A549 (cell line): ENCODE results near the gene ARID3A. TPM values are rescaled to one million over a fixed set of nuclear protein-coding genes. Genes with fewer than 3 reads are reported as not detected.
"Not testable (repeated sequence)": the region's sequence is repeated elsewhere in the genome, so short reads cannot be mapped to it uniquely, and the experiment has no call there.

Experiments
- ATAC-seq, 2 experiments: fragments of 200-7000 bp in 1 of 2; fragments of >200 bp in 1 of 2; cut with Nextera tagmentation in 1 of 2; cut with Tn5 transposase in 1 of 2; 3 replicates each; pipeline versions ENCODE4 v1.8.0 to v1.9.1; 2018 to 2020; ENCODE audit warnings: mild to moderate bottlenecking in 1 of 2, moderate library complexity in 1 of 2
- CTCF ChIA-PET: fragments of 300-600 bp; sonication (Branson Sonifier 250); formaldehyde crosslinking; extraction: SDS; loops from one replicate; lab custom pipeline; 2021; ENCODE audit warnings: antibody characterized with exemption, inconsistent platforms; lab: Yijun Ruan, JAX
- POLR2A ChIA-PET: fragments of 350-600 bp; formaldehyde crosslinking; extraction: SDS; loops from one replicate; lab custom pipeline; 2021; ENCODE audit warnings: antibody characterized with exemption, inconsistent platforms; lab: Yijun Ruan, JAX
- DNase-seq, 2 experiments: peaks; one replicate each; pipeline versions ENCODE4 v3.0.0 to v3.0.0-alpha.2; 2011 to 2016; ENCODE audit warnings: low read depth in 1 of 2, low spot score in 1 of 2
- FAIRE-seq: peaks from 2 replicates; lab custom pipeline; 2011; peaks lifted over from hg19 to GRCh38; lab: Jason Lieb, UNC
- H3K27ac ChIP-seq, 2 experiments: fragments of >200 bp; sonication (Bioruptor Twin); formaldehyde crosslinking; 3 replicates each; pipeline ENCODE4 v1.5.1; 2016 to 2017
- H3K4me1 ChIP-seq: fragments of >200 bp; sonication (Bioruptor Twin); formaldehyde crosslinking; 3 replicates; pipeline ENCODE4 v1.6.1; 2016
- H3K4me2 ChIP-seq: fragments of >200 bp; sonication (Bioruptor Twin); formaldehyde crosslinking; 3 replicates; pipeline ENCODE4 v1.6.1; 2016
- H3K4me3 ChIP-seq: fragments of >200 bp; sonication (Bioruptor Twin); formaldehyde crosslinking; 3 replicates; pipeline ENCODE4 v1.5.1; 2016
- H3K9me3 ChIP-seq: fragments of >200 bp; sonication (Bioruptor Twin); formaldehyde crosslinking; 3 replicates; pipeline ENCODE4 v1.6.1; 2016
- BHLHE40 ChIP-seq: IDR thresholded peaks from 2 replicates; pipeline ENCODE4 v1.6.1; 2012; ENCODE audit warnings: low read depth, low read length, inconsistent platforms
- CHD2 ChIP-seq: fragments of 150-350 bp; IDR thresholded peaks from 2 replicates; pipeline ENCODE4 v1.6.1; 2014; ENCODE audit warnings: low read length; ENCODE audit not compliant: partially characterized antibody
- EP300 ChIP-seq, 2 experiments: fragments of >200 bp; sonication (Bioruptor Twin); formaldehyde crosslinking; IDR thresholded peaks; 2 replicates in 1 of 2; 3 replicates in 1 of 2; pipeline ENCODE4 v1.6.1; 2016 to 2017
- FOXS1 ChIP-seq: fragments of 250-450 bp; sonication (Bioruptor Pico); IDR thresholded peaks from 2 replicates; pipeline ENCODE4 v1.5.0; 2020; ENCODE audit warnings: mild to moderate bottlenecking, moderate library complexity
- MYC ChIP-seq: IDR thresholded peaks from 2 replicates; pipeline ENCODE4 v1.6.1; 2012; ENCODE audit warnings: mild to moderate bottlenecking, inconsistent platforms, low read length, improper control_type of control experiment, borderline replicate concordance
- NPAS2 ChIP-seq: fragments of 250-450 bp; sonication (Bioruptor Pico); IDR thresholded peaks from 2 replicates; pipeline ENCODE4 v1.8.0; 2022; ENCODE audit warnings: mild to moderate bottlenecking, moderate library complexity, borderline replicate concordance
- RCOR1 ChIP-seq: fragments of 150-350 bp; IDR thresholded peaks from 2 replicates; pipeline ENCODE4 v1.6.1; 2014; ENCODE audit warnings: antibody characterized with exemption, low read length, low read depth
- TFCP2L1 ChIP-seq: fragments of 250-450 bp; sonication (Bioruptor Pico); IDR thresholded peaks from 2 replicates; pipeline ENCODE4 v1.5.0; 2021; ENCODE audit warnings: mild to moderate bottlenecking
- ZNF302 ChIP-seq: fragments of 250-450 bp; sonication (Bioruptor Pico); IDR thresholded peaks from 2 replicates; pipeline ENCODE4 v1.9.0; 2021; ENCODE audit warnings: inconsistent platforms, mild to moderate bottlenecking, moderate library complexity
- WGBS: methylation state at CpG from one replicate; pipeline ENCODE4 v1.1.6; 2017; ENCODE audit errors: missing lambda C conversion rate; 5-methylcytosine and 5-hydroxymethylcytosine counted together
- polyA plus RNA-seq, 4 experiments: library from polyadenylated mRNA; depleted of rRNA in 3 of 4; stranded (reverse); fragments of >200 nt; fragmentation: RNase III in 1 of 4; extraction: RNeasy Plus Mini Kit Qiagen cat#74134 plus additional on column Dnase treatment in 1 of 4; gene quantifications; 2 replicates in 3 of 4; 3 replicates in 1 of 4; pipeline ENCODE4 v1.2.3, GENCODE V29; 2011 to 2017
- TF ChIP-seq, protein P1 (sequence below): IDR thresholded peaks from 2 replicates; pipeline ENCODE4 v1.6.1; 2012; ENCODE audit warnings: low read depth, borderline replicate concordance
- TF ChIP-seq, protein P2 (sequence below): fragments of >200 bp; sonication (Bioruptor Twin); formaldehyde crosslinking; IDR thresholded peaks from 2 replicates; pipeline ENCODE4 v1.6.1; 2016
- TF ChIP-seq, protein P3 (sequence below): fragments of 250-450 bp; sonication (Bioruptor Pico); IDR thresholded peaks from 2 replicates; pipeline ENCODE4 v1.5.0; 2020; ENCODE audit warnings: low read depth, mild to moderate bottlenecking, moderate library complexity
- TF ChIP-seq, protein P4 (sequence below): fragments of 200-600 bp; sonication (generic); IDR thresholded peaks from 2 replicates; pipeline ENCODE4 v1.6.1; 2016; ENCODE audit warnings: antibody characterized with exemption, mild to moderate bottlenecking, moderate library complexity
- TF ChIP-seq, protein P5 (sequence below): IDR thresholded peaks from 2 replicates; pipeline ENCODE4 v1.6.1; 2012
- TF ChIP-seq, protein P6 (sequence below): IDR thresholded peaks from 2 replicates; pipeline ENCODE4 v1.6.1; 2012

The ARID3A gene
- polyA plus RNA-seq, 2 of the 4 experiments (the other 2 are of a cell fraction), result 3.3 to 6.1 TPM

DNA sequence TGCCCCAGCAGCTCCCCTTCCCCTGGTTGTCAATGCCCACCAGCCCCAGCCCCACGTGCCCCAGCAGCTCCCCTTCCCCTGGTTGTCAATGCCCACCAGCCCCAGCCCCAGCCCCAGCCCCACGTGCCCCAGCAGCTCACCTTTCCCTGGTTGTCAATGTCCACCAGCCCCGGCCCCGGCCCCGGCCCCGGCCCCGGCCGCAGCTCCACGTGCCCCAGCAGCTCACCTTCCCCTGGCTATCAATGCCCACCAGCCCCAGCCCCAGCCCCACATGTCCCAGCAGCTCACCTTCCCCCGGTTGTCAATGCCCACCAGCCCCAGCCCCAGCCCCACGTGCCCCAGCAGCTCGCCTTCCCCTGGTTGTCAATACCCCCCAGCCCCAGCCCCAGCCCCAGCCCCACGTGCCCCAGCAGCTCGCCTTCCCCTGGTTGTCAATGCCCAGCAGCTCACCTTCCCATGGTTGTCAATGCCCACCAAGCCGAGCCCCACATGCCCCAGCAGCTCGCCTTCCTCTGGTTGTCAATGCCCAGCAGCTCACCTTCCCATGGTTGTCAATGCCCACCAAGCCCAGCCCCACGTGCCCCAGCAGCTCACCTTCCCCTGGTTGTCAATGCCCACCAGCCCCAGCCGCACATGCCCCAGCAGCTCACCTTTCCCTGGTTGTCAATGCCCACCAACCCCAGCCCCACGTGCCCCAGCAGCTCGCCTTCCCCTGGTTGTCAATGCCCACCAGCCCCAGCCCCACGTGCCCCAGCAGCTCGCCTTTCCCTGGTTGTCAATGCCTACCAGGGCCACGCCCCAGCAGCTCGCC lies 46.9 kb upstream of the ARID3A start:
- ATAC-seq, DNase-seq, FAIRE-seq, H3K4me2 ChIP-seq, H3K27ac ChIP-seq, H3K4me3 ChIP-seq, H3K9me3 ChIP-seq, H3K4me1 ChIP-seq: not testable (repeated sequence)
- 70% methylated on average over 16 of the region's 24 CpGs for WGBS
- POLR2A ChIA-PET, result interaction anchor here (0.6 to 1.2 kb wide), 4 partner anchors 9 to 126 kb away, joined by 3 to 8 read pairs (median 4); partner anchors contain the start of gene MED16
- CTCF ChIA-PET, result interaction anchor here (0.9 to 1.8 kb wide), 4 partner anchors 14 to 42 kb away, joined by 3 to 5 read pairs (median 4); partner anchors contain the start of genes MED16 and RNU6-9

DNA sequence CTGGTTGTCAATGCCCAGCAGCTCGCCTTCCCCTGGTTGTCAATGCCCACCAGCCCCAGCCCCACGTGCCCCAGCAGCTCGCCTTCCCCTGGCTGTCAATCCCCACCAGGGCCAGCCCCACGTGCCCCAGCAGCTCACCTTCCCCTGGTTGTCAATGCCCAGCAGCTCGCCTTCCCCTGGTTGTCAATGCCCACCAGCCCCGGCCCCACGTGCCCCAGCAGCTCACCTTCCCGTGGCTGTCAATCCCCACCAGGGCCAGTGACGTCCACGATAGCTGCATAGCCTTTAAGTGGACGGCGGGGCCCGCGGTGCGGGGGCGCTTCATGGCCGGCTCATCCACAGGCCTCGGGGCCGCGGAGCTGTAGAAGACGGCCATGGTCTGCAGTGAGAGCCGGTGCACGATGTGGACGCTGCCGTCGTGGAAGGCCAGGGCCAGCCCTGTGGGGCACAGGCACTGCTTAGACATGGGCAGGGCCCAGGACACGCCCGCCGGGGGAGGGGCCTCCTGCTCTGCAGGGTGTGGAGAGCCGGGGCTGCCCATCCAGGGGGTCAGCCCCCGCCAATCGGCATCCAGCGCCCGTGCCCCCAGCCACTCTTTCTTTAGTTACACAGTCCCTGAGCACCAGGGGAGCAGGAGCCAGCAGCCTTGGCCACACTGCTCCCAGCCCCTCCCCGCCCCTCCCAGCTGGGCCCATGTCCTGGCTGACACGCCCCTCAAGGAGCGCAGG lies 46.0 kb upstream of the ARID3A start:
- ATAC-seq (peak in 1 of 2 experiments; percentile 34; a peak in 2 of 6 replicates), FAIRE-seq (no peak)

More for the DNA sequence above, 46.0 kb upstream of the ARID3A start:
- CTCF ChIA-PET, result interaction anchor here (1.5 to 1.8 kb wide), 2 partner anchors 13 to 41 kb away, joined by 4 to 5 read pairs; partner anchors contain the start of genes MED16 and RNU6-9
- TF ChIP-seq ZNF302 (CRISPR knock-in tag), result no peak
- no peak for TF ChIP-seq TFCP2L1 (CRISPR knock-in tag)
- TF ChIP-seq RCOR1, result no peak
- TF ChIP-seq, protein P1, sequence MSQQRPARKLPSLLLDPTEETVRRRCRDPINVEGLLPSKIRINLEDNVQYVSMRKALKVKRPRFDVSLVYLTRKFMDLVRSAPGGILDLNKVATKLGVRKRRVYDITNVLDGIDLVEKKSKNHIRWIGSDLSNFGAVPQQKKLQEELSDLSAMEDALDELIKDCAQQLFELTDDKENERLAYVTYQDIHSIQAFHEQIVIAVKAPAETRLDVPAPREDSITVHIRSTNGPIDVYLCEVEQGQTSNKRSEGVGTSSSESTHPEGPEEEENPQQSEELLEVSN, result no peak
- no peak for TF ChIP-seq EP300 (IDR thresholded peaks at IDR 0.05)
- TF ChIP-seq, protein P2, sequence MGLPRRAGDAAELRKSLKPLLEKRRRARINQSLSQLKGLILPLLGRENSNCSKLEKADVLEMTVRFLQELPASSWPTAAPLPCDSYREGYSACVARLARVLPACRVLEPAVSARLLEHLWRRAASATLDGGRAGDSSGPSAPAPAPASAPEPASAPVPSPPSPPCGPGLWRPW, result no peak
- no peak for TF ChIP-seq MYC
- TF ChIP-seq, protein P3, sequence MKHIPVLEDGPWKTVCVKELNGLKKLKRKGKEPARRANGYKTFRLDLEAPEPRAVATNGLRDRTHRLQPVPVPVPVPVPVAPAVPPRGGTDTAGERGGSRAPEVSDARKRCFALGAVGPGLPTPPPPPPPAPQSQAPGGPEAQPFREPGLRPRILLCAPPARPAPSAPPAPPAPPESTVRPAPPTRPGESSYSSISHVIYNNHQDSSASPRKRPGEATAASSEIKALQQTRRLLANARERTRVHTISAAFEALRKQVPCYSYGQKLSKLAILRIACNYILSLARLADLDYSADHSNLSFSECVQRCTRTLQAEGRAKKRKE (CRISPR knock-in tag), result no peak
- TF ChIP-seq NPAS2 (CRISPR knock-in tag), result no peak
- TF ChIP-seq, protein P4, sequence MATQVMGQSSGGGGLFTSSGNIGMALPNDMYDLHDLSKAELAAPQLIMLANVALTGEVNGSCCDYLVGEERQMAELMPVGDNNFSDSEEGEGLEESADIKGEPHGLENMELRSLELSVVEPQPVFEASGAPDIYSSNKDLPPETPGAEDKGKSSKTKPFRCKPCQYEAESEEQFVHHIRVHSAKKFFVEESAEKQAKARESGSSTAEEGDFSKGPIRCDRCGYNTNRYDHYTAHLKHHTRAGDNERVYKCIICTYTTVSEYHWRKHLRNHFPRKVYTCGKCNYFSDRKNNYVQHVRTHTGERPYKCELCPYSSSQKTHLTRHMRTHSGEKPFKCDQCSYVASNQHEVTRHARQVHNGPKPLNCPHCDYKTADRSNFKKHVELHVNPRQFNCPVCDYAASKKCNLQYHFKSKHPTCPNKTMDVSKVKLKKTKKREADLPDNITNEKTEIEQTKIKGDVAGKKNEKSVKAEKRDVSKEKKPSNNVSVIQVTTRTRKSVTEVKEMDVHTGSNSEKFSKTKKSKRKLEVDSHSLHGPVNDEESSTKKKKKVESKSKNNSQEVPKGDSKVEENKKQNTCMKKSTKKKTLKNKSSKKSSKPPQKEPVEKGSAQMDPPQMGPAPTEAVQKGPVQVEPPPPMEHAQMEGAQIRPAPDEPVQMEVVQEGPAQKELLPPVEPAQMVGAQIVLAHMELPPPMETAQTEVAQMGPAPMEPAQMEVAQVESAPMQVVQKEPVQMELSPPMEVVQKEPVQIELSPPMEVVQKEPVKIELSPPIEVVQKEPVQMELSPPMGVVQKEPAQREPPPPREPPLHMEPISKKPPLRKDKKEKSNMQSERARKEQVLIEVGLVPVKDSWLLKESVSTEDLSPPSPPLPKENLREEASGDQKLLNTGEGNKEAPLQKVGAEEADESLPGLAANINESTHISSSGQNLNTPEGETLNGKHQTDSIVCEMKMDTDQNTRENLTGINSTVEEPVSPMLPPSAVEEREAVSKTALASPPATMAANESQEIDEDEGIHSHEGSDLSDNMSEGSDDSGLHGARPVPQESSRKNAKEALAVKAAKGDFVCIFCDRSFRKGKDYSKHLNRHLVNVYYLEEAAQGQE, result no peak
- no peak for TF ChIP-seq CHD2
- TF ChIP-seq FOXS1 (CRISPR knock-in tag), result no peak
- TF ChIP-seq BHLHE40, result no peak
- TF ChIP-seq, protein P5, sequence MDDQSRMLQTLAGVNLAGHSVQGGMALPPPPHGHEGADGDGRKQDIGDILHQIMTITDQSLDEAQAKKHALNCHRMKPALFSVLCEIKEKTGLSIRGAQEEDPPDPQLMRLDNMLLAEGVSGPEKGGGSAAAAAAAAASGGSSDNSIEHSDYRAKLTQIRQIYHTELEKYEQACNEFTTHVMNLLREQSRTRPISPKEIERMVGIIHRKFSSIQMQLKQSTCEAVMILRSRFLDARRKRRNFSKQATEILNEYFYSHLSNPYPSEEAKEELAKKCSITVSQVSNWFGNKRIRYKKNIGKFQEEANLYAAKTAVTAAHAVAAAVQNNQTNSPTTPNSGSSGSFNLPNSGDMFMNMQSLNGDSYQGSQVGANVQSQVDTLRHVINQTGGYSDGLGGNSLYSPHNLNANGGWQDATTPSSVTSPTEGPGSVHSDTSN, result no peak
- TF ChIP-seq, protein P6, sequence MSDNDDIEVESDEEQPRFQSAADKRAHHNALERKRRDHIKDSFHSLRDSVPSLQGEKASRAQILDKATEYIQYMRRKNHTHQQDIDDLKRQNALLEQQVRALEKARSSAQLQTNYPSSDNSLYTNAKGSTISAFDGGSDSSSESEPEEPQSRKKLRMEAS, result no peak
- H3K27ac ChIP-seq, result no peak overlapping the region
- WGBS, result 88% methylated on average over 5 of the region's 37 CpGs
- no peak for DNase-seq
- no peak overlapping the region for H3K4me2 ChIP-seq
- no peaks in the 10 kb centered on the region for H3K4me1 ChIP-seq
- no peak overlapping the region for H3K4me3 ChIP-seq
- no peaks in the 10 kb centered on the region for H3K9me3 ChIP-seq
- POLR2A ChIA-PET, result interaction anchor here (0.6 to 1.2 kb wide), 2 partner anchors 9 to 13 kb away, joined by 3 to 8 read pairs; partner anchors contain the start of gene MED16
